ENCODE measurements around the gene SMG1. TPM values are rescaled to one million over a fixed set of nuclear protein-coding genes. Genes with fewer than 3 reads are reported as not detected.
"Not testable (repeated sequence)": the region's sequence is repeated elsewhere in the genome, so short reads cannot be mapped to it uniquely, and the experiment has no call there.

SMG1 gene
- polyA plus RNA-seq, 1 experiment, result 20.5 TPM

GRCh38 chr16:18788828-18789514 is 137.2 kb downstream of the SMG1 start:
- no peak for DNase-seq (ENCODE audit: low read depth)
- ChIA-PET CTCF (interaction anchor here (6.8 kb wide), 1 partner anchor 13 kb away, joined by 44 read pairs; the partner anchor contains the start of gene ARL6IP1), POLR2A (interaction anchor here (0.6 to 1.5 kb wide), 3 partner anchors 11 to 212 kb away, joined by 5 to 31 read pairs (median 15); partner anchors contain the start of gene ARL6IP1)
- H3K4me3 ChIP-seq (ENCODE audit: low read depth, low read length), result peak overlapping the region; percentile 82
- no peaks in the 10 kb centered on the region for H3K27me3 ChIP-seq (ENCODE audit: control insufficient read depth, insufficient read depth, low read length)
- H3K36me3 ChIP-seq (ENCODE audit: control insufficient read depth, insufficient read depth, low read length), result peaks cover 10% of the 10 kb centered on the region
- TF ChIP-seq CTCF (IDR thresholded peaks at IDR 0.05; ENCODE audit: insufficient read depth, low read depth, low read length), result no peak

GRCh38 chr16:18784917-18785623 is 141.1 kb downstream of the SMG1 start:
- no peak for DNase-seq (ENCODE audit: low read depth)

GRCh38 chr16:18783430-18784341 is 142.5 kb downstream of the SMG1 start:
- peaks cover 17% of the 10 kb centered on the region for H3K36me3 ChIP-seq (ENCODE audit: control insufficient read depth, insufficient read depth, low read length)
- no peak overlapping the region for H3K4me3 ChIP-seq (ENCODE audit: low read depth, low read length)
- ChIA-PET CTCF (no interaction called here), POLR2A (no interaction called here)
- DNase-seq (ENCODE audit: low read depth), result no peak
- no peaks in the 10 kb centered on the region for H3K27me3 ChIP-seq (ENCODE audit: control insufficient read depth, insufficient read depth, low read length)
- no peak for TF ChIP-seq CTCF (IDR thresholded peaks at IDR 0.05; ENCODE audit: insufficient read depth, low read depth, low read length)

More at GRCh38 chr16:18784917-18785623, 141.1 kb downstream of the SMG1 start:
- peaks cover 17% of the 10 kb centered on the region for H3K36me3 ChIP-seq (ENCODE audit: control insufficient read depth, insufficient read depth, low read length)
- no peak for TF ChIP-seq CTCF (IDR thresholded peaks at IDR 0.05; ENCODE audit: insufficient read depth, low read depth, low read length)
- no peaks in the 10 kb centered on the region for H3K27me3 ChIP-seq (ENCODE audit: control insufficient read depth, insufficient read depth, low read length)
- CTCF ChIA-PET, result interaction anchor here (1.1 kb wide), 1 partner anchor 16 kb away, joined by 3 read pairs; the partner anchor contains the start of gene ARL6IP1
- POLR2A ChIA-PET, result no interaction called here
- H3K4me3 ChIP-seq (ENCODE audit: low read depth, low read length), result no peak overlapping the region

GRCh38 chr16:18782697-18783429 is 143.3 kb downstream of the SMG1 start:
- DNase-seq (ENCODE audit: low read depth), result no peak
- Histone ChIP-seq H3K36me3 (ENCODE audit: control insufficient read depth, insufficient read depth, low read length) (peaks cover 15% of the 10 kb centered on the region), H3K4me3 (ENCODE audit: low read depth, low read length) (no peak overlapping the region), H3K27me3 (ENCODE audit: control insufficient read depth, insufficient read depth, low read length) (no peaks in the 10 kb centered on the region)
- no peak for TF ChIP-seq CTCF (IDR thresholded peaks at IDR 0.05; ENCODE audit: insufficient read depth, low read depth, low read length)
- ChIA-PET CTCF (no interaction called here), POLR2A (no interaction called here)

GRCh38 chr16:18781232-18781631 is 145.0 kb downstream of the SMG1 start:
- POLR2A ChIA-PET, result not testable (repeated sequence)

GRCh38 chr16:18780460-18781026 is 145.7 kb downstream of the SMG1 start:
- H3K4me3 ChIP-seq (ENCODE audit: low read depth, low read length); CTCF ChIA-PET; H3K27me3 ChIP-seq (ENCODE audit: control insufficient read depth, insufficient read depth, low read length): not testable (repeated sequence)

More at GRCh38 chr16:18781232-18781631, 145.0 kb downstream of the SMG1 start:
- H3K36me3 ChIP-seq (ENCODE audit: control insufficient read depth, insufficient read depth, low read length), result peaks cover 14% of the 10 kb centered on the region
- H3K27me3 ChIP-seq (ENCODE audit: control insufficient read depth, insufficient read depth, low read length); H3K4me3 ChIP-seq (ENCODE audit: low read depth, low read length); DNase-seq (ENCODE audit: low read depth); CTCF ChIA-PET: not testable (repeated sequence)

GRCh38 chr16:18777664-18778063 is 148.5 kb downstream of the SMG1 start:
- H3K36me3 ChIP-seq (ENCODE audit: control insufficient read depth, insufficient read depth, low read length); H3K4me3 ChIP-seq (ENCODE audit: low read depth, low read length); POLR2A ChIA-PET; H3K27me3 ChIP-seq (ENCODE audit: control insufficient read depth, insufficient read depth, low read length); CTCF ChIA-PET; DNase-seq (ENCODE audit: low read depth): not testable (repeated sequence)

More at GRCh38 chr16:18780460-18781026, 145.7 kb downstream of the SMG1 start:
- DNase-seq (ENCODE audit: low read depth); POLR2A ChIA-PET: not testable (repeated sequence)
- peaks cover 11% of the 10 kb centered on the region for H3K36me3 ChIP-seq (ENCODE audit: control insufficient read depth, insufficient read depth, low read length)
